ENCODE data around the gene DYSF. TPM values are rescaled to one million over a fixed set of nuclear protein-coding genes. Genes with fewer than 3 reads are reported as not detected.

Gene DYSF
- total and polyA plus RNA-seq, 2 donors from 2014 or later = 11.3 to 19.8 TPM

GRCh38 chr2:71457123-71457915 is 4.0 kb downstream of the DYSF start:
- Histone ChIP-seq H3K36me3 (ENCODE audit: control insufficient read depth in 2 of 3, insufficient read depth in 3 of 3, low read length in 3 of 3) (no peaks in the 10 kb centered on the region), H3K27me3 (ENCODE audit: control insufficient read depth, insufficient read depth, low read length) (peaks cover 2% of the 10 kb centered on the region), H3K27ac (ENCODE audit: low read depth in 2 of 2, low read length in 2 of 2) (no peak overlapping the region), H3K4me1 (ENCODE audit: control insufficient read depth in 2 of 3, insufficient read depth in 2 of 3, low read depth in 1 of 3, low read length in 3 of 3) (peaks cover 0 to 34% (median 16%) of the 10 kb centered on the region in 3 donors), H3K9ac (ENCODE audit: low read length in 3 of 3) (no peak overlapping the region), H3K9me3 (ENCODE audit: control insufficient read depth in 2 of 3, insufficient read depth in 1 of 3, low read length in 3 of 3) (no peaks in the 10 kb centered on the region), H3K4me3 (ENCODE audit: low read length in 3 of 3) (no peak overlapping the region)
- FAIRE-seq (no peak), DNase-seq (no peak)
- no peak for TF ChIP-seq CTCF (IDR thresholded peaks at IDR 0.05; ENCODE audit: borderline replicate concordance, extremely low read depth, insufficient read depth)
- intact Hi-C loops (cut with DNase I) = no loop called here

GRCh38 chr2:71457923-71458322 is 4.6 kb downstream of the DYSF start:
- Histone ChIP-seq H3K9ac (ENCODE audit: low read length in 3 of 3) (no peak overlapping the region), H3K4me1 (ENCODE audit: control insufficient read depth in 2 of 3, insufficient read depth in 2 of 3, low read depth in 1 of 3, low read length in 3 of 3) (peaks cover 0 to 33% (median 16%) of the 10 kb centered on the region in 3 donors), H3K9me3 (ENCODE audit: control insufficient read depth in 2 of 3, insufficient read depth in 1 of 3, low read length in 3 of 3) (no peaks in the 10 kb centered on the region), H3K27me3 (ENCODE audit: control insufficient read depth, insufficient read depth, low read length) (peaks cover 2% of the 10 kb centered on the region), H3K36me3 (ENCODE audit: control insufficient read depth in 2 of 3, insufficient read depth in 3 of 3, low read length in 3 of 3) (no peaks in the 10 kb centered on the region), H3K27ac (ENCODE audit: low read depth in 2 of 2, low read length in 2 of 2) (no peak overlapping the region), H3K4me3 (ENCODE audit: low read length in 3 of 3) (no peak overlapping the region)
- TF ChIP-seq CTCF (IDR thresholded peaks at IDR 0.05; ENCODE audit: borderline replicate concordance, extremely low read depth, insufficient read depth) = no peak
- FAIRE-seq (no peak), DNase-seq (no peak)
- intact Hi-C loops (cut with DNase I) = no loop called here

GRCh38 chr2:71458413-71459083 is 5.2 kb downstream of the DYSF start:
- DNase-seq (no peak), FAIRE-seq (no peak)
- H3K27ac ChIP-seq (ENCODE audit: low read depth in 2 of 2, low read length in 2 of 2) = no peak overlapping the region
- H3K4me1 ChIP-seq (ENCODE audit: control insufficient read depth in 2 of 3, insufficient read depth in 2 of 3, low read depth in 1 of 3, low read length in 3 of 3) = peaks cover 0 to 31% (median 16%) of the 10 kb centered on the region in 3 donors
- intact Hi-C loops (cut with DNase I) = no loop called here
- no peak overlapping the region for H3K4me3 ChIP-seq (ENCODE audit: low read length in 3 of 3)
- H3K9ac ChIP-seq (ENCODE audit: low read length in 3 of 3) = no peak overlapping the region
- H3K27me3 ChIP-seq (ENCODE audit: control insufficient read depth, insufficient read depth, low read length) = peaks cover 2% of the 10 kb centered on the region
- no peaks in the 10 kb centered on the region for H3K9me3 ChIP-seq (ENCODE audit: control insufficient read depth in 2 of 3, insufficient read depth in 1 of 3, low read length in 3 of 3)
- no peak for TF ChIP-seq CTCF (IDR thresholded peaks at IDR 0.05; ENCODE audit: borderline replicate concordance, extremely low read depth, insufficient read depth)
- H3K36me3 ChIP-seq (ENCODE audit: control insufficient read depth in 2 of 3, insufficient read depth in 3 of 3, low read length in 3 of 3) = no peaks in the 10 kb centered on the region

Measured in kidney (tissue), 14 donors.